ENCODE data around the gene NREP. TPM values are rescaled to one million over a fixed set of nuclear protein-coding genes. Genes with fewer than 3 reads are reported as not detected.

The NREP gene
- polyA plus RNA-seq, 3 donors, result 714 to 909 (median 825) TPM

DNA sequence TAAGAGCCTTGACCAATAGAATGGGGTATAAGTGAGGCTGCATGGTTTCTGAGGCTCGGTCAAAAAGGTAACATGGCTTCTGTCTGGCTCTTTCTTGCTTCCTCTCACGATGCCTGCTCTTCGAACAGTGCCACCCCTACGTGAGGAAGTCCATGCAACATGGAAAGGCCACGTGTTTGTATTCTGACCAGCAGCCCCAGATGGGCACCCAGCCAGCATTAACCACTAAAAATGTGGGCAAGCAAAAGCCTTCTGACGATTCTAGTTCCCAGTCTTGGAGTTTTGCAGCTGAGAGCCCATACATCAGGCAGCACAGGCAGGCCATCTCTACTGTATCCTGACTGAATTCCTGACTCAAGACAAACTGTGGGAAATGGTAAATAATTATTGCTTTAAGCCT, 24.2 kb upstream of the NREP start:
- DNase-seq (ENCODE audit: extremely low read depth in 1 of 11, low read depth in 9 of 11, low spot score in 4 of 11), result no peak

DNA sequence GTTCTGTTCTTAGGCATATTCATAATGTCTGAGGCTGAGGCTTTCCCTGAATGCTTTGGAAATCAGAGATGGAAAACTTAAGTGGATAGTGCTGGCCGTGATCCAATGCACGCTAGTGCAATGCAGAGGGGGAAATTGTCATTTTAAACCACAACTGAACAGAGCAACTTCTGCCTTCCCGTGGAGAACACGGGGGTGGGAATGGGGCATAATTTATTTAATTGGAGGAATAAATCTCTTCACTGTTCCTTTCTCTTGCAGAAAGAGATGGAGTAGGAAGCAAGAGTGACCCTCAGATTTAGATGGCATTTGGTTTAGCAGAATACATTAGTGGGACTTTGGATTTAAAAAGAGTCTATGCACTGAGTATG, 22.9 kb upstream of the NREP start:
- no peak for DNase-seq (ENCODE audit: extremely low read depth in 1 of 11, low read depth in 9 of 11, low spot score in 4 of 11)

DNA sequence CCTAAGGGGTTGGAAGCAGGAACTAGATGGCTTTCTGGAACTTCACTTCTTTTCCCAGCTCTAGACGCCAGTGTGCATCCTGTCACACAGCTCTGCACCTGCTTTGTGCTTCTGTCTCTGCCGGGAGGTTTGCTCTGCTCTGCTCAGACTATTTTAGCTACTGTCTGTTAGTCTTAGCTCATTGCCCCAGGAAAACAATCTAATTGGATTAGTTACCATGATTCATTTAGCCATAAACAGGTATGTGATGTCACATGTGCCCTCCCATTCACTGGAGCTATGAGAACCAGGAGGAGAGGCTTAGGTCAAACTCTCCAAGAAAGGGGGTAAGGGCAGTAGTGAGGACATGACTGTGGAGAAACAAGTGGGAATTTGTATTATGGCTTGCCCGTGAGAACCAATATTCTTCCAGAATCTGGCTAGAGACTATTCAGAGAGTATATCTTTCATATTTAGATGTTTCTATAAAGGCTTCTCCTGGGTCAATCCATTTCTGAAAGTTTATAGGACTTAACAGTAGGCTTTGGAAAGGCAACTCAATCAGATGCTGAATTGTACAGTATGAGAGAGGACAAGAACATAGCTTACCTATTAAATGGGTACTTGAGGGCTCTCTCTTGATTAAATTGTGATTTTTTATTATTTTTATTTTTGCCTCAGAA, 22.4 kb upstream of the NREP start:
- no peak for DNase-seq (ENCODE audit: extremely low read depth in 1 of 11, low read depth in 9 of 11, low spot score in 4 of 11)

DNA sequence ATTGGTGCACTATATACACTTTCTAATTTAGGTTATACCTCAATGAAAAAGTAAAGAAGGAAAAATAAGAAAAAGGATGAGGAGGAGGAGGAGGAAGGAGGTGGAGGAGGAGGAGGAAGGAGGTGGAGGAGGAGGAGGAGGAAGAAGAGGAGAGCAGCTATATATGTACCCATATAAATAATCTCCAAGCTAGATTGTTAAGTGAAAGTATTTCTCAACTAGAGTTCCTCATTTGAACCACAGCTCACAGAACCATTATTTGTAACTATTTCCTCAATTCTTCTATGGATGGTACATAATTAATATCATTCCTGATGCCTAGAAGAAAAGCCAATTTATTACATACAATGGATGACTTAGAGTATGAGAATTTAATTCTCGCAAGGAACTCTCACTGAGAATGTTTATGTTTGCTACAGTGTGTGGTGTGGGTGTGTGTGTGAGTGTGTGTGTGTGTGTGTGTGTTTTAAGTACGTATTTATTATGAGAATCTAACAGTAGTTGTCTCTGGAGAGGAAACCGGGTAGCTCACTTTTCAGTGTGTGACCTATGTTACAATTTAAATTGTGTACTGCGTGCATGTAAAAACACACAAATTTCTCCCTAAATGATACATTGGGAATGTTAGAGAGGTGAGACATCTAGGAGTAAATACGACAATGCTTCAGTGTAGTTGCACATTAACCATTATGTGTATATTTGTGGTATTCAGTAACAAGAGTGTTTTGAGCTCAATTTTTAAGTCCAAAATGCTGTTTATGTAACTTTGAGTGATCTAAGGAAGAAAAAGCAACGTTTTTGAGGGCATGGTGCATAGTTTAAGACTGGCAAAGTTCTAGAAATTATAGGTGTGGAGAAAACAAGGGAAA, 20.2 kb upstream of the NREP start:
- DNase-seq (ENCODE audit: extremely low read depth in 1 of 11, low read depth in 9 of 11, low spot score in 4 of 11), result no peak

DNA sequence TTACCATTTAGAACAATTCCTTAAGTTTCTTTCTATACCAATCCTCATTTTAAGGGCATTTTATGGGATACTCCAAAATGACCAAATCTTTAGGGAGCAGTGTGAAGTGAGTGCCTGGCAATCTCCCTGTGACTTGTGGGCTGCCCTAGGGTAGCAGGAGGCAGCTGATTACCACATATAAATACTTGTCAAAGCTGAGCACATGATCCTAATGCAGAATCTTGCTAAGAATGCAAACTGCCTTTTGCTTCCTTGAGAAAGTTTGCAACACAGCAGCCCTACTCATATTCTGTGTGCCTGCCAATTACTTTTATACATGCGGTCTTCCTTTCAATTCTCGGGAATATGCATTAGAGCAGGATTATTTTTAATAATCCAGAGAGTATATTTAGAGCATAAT, 18.2 kb upstream of the NREP start:
- DNase-seq (ENCODE audit: extremely low read depth in 1 of 11, low read depth in 9 of 11, low spot score in 4 of 11), result no peak

DNA sequence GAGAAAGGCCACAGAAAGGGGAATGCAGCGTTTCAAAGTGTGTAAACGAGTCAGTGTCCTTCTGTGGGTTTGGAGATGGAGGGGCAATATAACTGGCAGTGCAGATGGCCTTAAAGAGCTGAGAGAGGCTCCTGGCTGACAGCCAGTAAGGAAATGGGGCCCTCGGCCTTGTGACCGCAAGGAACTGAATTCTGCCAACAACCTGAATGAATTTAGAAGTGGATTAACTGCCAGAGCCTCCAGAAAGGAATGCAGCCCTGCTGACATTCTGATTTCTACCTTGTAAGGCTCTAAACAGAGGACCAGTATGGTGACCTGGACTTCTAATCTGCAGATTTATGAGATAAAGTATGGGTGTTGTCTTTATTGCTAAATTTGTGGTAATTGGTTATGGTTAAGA, 17.5 kb upstream of the NREP start:
- no peak for DNase-seq (ENCODE audit: extremely low read depth in 1 of 11, low read depth in 9 of 11, low spot score in 4 of 11)

DNA sequence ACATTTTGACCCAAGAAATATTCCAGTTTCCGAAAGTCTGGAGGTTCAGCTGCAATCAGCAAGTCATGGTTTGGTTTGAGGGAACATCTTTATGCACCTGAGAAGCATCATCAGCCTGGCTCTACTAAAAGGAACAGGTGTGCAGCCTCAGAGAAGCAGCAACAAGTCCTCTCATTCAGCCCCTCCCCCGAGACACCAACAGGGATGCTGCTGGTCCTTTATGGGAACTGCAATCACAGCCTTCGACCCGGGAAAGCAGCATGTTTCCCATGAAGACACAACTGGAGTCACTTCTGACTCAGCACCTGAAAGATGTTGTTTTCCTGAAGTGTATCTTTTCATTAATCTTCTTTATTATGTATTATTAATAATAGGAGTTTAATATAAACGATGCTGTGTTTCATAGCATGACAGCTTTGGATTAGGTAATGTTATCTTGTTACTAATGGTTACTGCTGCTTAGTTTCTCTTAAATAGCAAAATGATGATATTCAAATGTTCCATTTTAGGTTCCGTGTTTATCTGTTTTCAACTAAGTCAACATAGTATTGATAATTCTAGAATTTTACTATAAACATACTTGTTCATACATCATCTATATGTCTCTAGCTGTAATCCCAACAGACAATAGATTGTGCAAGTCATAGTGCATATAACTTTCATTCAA, 15.6 kb upstream of the NREP start:
- no peak for DNase-seq (ENCODE audit: extremely low read depth in 1 of 11, low read depth in 9 of 11, low spot score in 4 of 11)

DNA sequence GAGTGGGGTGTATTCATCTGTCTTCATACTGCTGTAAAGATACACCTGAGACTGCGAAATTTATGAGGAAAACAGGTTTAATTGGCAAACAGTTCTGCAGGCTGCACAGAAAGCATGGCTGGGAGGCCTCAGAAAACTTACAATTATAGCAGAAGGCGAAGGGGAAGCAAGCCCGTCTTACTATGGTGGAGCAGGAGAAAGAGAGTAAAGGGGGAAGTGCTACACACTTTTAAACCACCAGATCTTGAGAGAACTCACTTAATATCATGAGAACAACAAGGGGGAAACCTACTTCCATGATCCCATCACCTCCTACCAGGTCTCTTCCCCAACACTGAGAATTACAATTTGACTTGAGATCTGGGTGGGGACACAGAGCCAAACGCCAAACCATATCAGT, 12.5 kb upstream of the NREP start:
- DNase-seq (ENCODE audit: extremely low read depth in 1 of 11, low read depth in 9 of 11, low spot score in 4 of 11), result no peak

DNA sequence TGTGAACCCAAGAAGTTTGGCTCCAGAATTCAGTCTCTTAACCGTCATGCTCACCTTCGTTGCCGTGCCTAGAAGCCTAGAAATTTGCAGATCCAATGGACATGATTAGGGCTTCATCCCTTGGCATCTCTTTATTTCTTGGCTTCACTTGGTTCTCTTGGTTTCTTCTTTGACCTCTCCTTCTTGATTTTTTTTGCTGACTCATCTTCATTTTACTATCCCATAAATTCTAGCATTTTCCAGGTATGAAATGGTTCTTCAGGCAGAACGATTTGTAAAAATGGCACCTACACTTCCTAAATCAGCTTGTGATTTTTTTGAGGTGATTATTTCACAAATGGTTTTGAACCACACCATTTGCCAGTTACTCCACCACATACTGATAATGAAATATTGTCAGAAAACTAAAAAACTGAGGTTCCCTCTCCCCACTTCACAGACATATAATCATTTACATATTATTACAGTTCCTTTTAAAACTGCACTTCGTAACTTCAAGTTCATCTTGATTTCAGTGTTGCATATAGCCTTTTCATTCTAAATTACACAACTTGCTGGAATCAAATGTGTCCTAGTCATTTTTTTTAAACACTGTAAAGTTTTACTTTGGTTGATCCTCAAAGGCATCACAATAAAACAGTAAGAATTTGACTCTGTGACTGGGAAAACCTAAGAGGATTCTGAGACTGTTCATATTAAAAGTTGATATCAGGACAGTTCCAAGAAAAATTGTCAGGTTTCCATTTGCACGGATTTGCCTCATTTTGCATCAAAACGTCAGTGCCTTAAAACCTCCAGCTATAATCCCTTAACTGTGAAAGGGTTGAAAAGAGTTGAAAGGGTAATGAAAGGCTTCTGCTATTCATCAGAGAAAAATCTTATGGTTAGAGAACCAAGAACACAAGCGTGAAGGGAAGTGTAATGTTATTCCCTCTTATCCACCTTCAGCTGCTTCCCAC, 8.9 kb upstream of the NREP start:
- no peak for DNase-seq (ENCODE audit: extremely low read depth in 1 of 11, low read depth in 9 of 11, low spot score in 4 of 11)

DNA sequence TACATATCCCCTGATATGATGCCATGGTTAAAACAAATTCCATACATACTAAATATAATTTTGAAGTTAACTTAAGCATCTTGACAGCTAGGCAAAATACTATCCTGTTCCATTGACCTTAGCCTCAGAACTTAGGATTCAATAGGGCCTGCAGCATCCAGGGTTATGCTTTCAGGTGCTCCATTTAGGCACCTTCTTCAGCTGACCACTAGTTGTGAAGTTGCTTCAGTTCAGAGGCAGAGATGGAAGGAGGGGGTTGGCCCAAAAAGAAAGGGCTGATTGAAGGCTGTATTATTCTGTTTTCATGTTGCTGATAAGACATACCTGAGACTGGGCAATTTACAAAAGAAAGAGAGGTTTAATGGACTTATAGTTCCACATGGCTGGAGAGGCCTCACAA, 7.0 kb upstream of the NREP start:
- DNase-seq (ENCODE audit: extremely low read depth in 1 of 11, low read depth in 9 of 11, low spot score in 4 of 11), result no peak

DNA sequence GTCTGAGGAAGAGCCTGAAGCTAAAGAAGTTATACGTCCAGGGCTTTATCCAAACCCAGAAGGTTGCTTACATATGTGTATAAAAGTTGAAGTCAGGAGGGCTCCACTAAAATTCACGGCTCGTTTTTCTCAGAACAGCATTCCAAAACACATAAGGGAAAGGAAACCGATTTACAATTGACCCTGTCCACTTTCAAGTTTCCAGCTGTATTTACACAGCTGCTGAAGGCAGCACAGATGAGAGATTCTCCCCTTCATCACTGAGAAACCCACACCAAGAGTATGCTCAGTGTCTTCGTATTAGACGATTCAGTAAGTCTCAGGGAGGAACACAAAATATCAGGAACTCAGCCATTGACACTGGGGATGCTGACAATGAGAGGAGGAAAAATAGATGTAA, 5.9 kb upstream of the NREP start:
- peak in 2 of 11 donors; percentile 62 to 77 for DNase-seq (ENCODE audit: extremely low read depth in 1 of 11, low read depth in 9 of 11, low spot score in 4 of 11)

DNA sequence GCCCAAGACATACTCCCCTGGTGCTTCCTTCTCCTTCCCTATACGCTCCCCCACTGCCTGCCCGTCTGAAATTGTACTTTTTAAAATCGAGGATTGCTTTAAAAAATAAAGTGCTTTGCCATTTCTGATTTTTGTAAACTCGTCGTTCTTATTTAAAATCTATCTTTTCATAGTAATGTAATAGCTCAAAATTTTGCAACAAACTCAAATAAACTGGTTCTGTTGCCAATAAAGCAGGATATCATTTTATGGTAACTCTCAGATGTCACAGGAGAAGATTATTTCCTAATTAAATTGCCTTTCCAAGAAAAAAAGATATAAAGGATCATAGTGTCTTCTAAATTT, 1.3 kb upstream of the NREP start:
- DNase-seq (ENCODE audit: extremely low read depth in 1 of 11, low read depth in 9 of 11, low spot score in 4 of 11), result no peak

DNA sequence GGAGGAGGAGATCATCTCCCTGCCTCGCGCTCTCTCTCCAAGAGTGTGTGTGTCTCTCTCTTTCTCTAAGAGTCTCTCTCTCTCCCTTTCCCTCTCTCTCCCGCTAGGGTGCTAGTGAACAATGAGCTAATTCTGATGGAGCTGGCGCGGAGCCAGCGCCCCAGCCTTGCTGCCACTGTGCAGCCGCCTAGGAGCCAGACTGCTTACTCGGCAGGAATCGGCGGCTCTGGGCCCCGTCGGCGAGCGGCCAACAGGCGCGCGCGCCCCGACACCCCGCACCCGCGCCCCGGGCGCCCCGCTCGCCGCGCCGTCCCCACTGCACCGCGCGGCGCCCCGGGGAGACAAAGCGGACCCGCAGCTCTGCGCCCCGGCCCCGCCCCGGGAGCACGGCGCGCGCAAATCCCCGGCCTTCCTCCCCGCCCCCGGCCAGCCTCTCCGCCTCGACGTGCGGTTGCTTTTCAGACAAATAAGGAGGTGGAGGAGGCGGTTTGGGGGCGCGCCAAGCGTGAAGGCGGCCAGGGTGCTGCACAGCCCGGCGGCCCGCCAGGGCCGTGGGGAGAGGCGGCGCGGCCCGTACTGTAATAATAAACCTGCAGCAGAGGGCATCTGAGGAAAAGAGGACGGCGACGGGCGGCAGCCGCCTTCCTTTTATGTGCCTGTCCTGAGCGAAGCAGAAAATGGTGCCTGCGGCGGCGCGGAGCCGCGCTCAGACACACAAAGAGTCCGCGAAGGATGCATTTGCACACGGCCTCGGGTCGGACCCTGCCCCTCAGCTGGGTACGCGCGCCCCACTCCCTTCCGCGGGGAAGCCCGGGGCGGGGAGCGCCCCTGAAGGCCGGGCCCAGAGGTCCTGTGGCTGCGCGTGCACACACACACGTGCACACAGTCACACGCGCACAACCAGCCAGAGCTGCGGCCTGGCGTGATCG, 625 bp upstream of the NREP start:
- peak; percentile 85 to 95 (median 90) for DNase-seq (ENCODE audit: extremely low read depth in 1 of 11, low read depth in 9 of 11, low spot score in 4 of 11)

DNA sequence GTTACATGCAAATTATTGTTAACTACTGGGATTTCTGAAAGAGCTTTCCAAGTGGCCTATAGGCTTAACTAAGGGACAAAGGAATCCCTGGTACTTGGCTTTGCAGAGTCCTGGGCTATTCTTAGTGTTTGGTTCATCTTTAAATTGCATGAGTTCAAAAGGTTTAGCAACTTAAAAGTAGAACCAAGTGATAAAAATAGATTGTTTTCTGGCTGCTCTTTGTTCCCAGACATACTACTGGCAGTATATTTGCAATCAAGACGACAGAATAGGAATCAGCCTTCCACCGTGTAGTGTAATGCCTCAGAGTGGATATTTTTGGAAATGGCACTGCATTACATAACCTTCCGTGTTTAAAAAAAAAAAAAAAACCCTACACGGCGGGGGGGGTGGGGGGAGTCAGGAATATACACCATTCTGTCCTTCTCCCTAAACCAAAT, 1.0 kb downstream of the NREP start:
- peak in 3 of 11 donors; percentile 70 to 73 (median 72) for DNase-seq (ENCODE audit: extremely low read depth in 1 of 11, low read depth in 9 of 11, low spot score in 4 of 11)

DNA sequence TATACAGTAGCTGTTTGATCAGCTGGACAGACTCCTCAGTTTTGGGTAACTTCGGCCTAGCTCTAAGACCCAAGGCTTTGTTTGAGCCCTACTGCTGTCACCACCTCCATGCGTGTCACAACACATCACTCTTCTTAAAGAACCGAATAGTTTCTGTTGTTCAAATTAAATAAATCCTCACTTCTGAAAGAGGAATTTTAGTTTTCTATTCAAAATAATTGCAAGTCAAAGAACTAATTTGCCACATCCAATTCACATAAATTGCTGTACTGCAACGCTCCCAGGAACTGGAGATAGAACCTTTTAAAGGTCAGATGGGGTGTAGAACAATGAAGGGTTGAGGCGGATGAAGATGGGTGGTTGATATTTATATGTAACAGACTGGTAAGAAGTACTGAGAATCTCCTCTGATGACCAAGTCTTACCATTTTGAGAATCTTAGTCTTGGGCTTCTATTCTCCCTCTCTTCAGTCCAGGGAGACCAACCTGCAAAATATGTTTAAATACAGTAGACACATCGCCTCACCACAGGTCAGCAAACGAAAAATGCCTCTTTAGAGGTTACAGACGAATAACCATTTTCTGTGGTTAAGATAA, 1.6 kb downstream of the NREP start:
- DNase-seq (ENCODE audit: extremely low read depth in 1 of 11, low read depth in 9 of 11, low spot score in 4 of 11), result no peak

DNA sequence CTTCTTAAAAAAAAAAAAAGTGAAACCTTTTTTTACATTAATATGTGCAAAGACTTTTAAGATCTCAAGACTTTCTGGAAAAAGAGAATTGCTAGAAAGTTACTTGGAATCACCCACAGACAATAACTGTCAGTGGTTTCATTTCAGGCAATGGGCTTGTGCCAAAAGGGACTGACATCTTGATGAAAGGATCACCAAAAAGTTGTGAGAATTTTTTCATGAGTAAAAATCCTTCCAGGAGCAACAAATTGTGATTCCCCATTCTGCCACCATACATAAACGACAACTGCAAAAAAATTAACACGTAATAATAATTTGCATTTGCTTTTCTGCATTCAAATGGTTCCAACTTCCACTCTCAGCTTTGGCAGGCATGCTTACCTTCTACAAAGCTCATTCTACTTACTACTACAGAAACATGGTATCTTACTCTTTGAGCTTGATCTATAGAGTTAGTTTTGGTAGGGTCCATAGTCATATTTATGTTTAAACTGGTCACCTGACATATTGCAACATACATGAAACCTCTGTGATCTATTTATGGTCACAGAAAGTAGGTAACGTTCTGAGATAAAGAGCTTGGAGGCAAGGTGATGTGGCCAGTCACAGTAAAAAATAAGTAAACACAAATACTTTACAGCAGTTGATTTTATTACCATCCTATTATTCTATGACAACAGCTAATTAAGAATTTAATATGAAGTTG, 3.0 kb downstream of the NREP start:
- no peak for DNase-seq (ENCODE audit: extremely low read depth in 1 of 11, low read depth in 9 of 11, low spot score in 4 of 11)

DNA sequence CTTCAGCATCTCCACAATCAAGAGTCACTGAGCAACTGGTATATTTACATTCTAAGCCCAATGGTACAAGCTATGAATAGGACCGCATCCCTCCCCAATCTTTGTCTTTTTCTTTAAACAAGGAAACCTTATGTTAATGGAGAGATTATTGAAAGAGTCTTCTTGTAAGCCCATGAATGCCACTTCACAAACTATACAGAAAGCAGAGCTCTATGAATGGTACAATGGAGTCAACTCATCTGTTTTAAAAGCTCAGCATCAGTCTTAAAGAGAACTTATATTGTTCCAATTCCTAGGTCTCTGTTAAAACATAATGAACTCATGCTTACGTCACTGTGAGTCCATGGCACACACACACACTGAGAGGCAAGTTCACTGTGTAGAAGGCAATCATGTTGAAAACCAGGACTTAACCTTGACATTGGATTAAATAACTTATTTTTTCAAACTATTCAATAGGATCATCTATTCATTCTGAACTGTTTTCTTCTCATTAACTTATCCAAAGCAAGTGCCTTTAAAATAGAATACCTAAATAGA, 4.5 kb downstream of the NREP start:
- no peak for DNase-seq (ENCODE audit: extremely low read depth in 1 of 11, low read depth in 9 of 11, low spot score in 4 of 11)

Measured in renal cortex interstitium (tissue), 11 donors.